Smooth muscle cell (in vitro differentiated cells): ENCODE data around the gene RARRES2. TPM values are rescaled to one million over a fixed set of nuclear protein-coding genes. Genes with fewer than 3 reads are reported as not detected.

Source experiments
- DNase-seq: peaks from one replicate; lab custom pipeline; 2025; ENCODE audit not compliant: unreplicated experiment; lab: John Stamatoyannopoulos, UW
- H2AFZ ChIP-seq: fragments of 200-600 bp; sonication (generic); 2 replicates; pipeline ENCODE4 v1.6.0; 2016; ENCODE audit warnings: antibody characterized with exemption, low read depth, mild to moderate bottlenecking
- H3F3A ChIP-seq: fragments of 200-600 bp; sonication (generic); 2 replicates; pipeline ENCODE4 v1.6.0; 2017; ENCODE audit warnings: antibody characterized with exemption, low read depth
- H3K27ac ChIP-seq: fragments of 200-600 bp; sonication (generic); 2 replicates; pipeline ENCODE4 v1.5.1; 2016; ENCODE audit warnings: low read depth, mild to moderate bottlenecking
- H3K27me3 ChIP-seq: fragments of 200-600 bp; sonication (generic); 2 replicates; pipeline ENCODE4 v1.6.1; 2016; ENCODE audit warnings: low read depth, mild to moderate bottlenecking
- H3K36me3 ChIP-seq: fragments of 200-600 bp; sonication (generic); 2 replicates; pipeline ENCODE4 v1.5.1; 2016; ENCODE audit warnings: low read depth
- H3K4me1 ChIP-seq: fragments of 200-600 bp; sonication (generic); 2 replicates; pipeline ENCODE4 v1.5.1; 2016; ENCODE audit warnings: low read depth
- H3K4me2 ChIP-seq: fragments of 200-600 bp; sonication (generic); 2 replicates; pipeline ENCODE4 v1.6.0; 2016; ENCODE audit warnings: mild to moderate bottlenecking
- H3K4me3 ChIP-seq: fragments of 200-600 bp; sonication (generic); 2 replicates; pipeline ENCODE4 v1.5.1; 2016; ENCODE audit warnings: mild to moderate bottlenecking
- H3K79me2 ChIP-seq: fragments of 200-600 bp; sonication (generic); 2 replicates; pipeline ENCODE4 v1.6.0; 2016; ENCODE audit warnings: low read depth, mild to moderate bottlenecking
- H3K9ac ChIP-seq: fragments of 200-600 bp; sonication (generic); 2 replicates; pipeline ENCODE4 v1.6.0; 2016; ENCODE audit warnings: low read depth
- H3K9me3 ChIP-seq: fragments of 200-600 bp; sonication (generic); replicated peaks from 2 replicates; pipeline ENCODE4 v1.5.1; 2016; ENCODE audit warnings: low read depth
- H4K20me1 ChIP-seq: fragments of 200-600 bp; sonication (generic); 2 replicates; pipeline ENCODE4 v1.6.0; 2016; ENCODE audit warnings: low read depth
- CTCF ChIP-seq: fragments of 200-600 bp; sonication (generic); IDR thresholded peaks from 2 replicates; pipeline ENCODE4 v1.5.1; 2017; ENCODE audit warnings: borderline replicate concordance, mild to moderate bottlenecking, antibody characterized with exemption; ENCODE audit not compliant: insufficient read depth, poor library complexity, severe bottlenecking
- WGBS: methylation state at CpG from one replicate; pipeline ENCODE4 v1.1.7; 2016; ENCODE audit warnings: low lambda C conversion rate; 5-methylcytosine and 5-hydroxymethylcytosine counted together
- polyA plus RNA-seq: library from polyadenylated mRNA; unstranded; fragments of >200 nt; fragmentation: Nextera tagmentation; extraction: Ambion mirVana; gene quantifications from 2 replicates; pipeline ENCODE4 v1.2.1, GENCODE V29; 2016
- total RNA-seq: library from RNA; depleted of rRNA; stranded (reverse); fragments of >200 nt; gene quantifications from 2 replicates; pipeline ENCODE4 v1.2.3, GENCODE V29; 2014

RARRES2 gene
- total and polyA plus RNA-seq, 2 experiments from 2014 or later: 23.6 to 31.8 TPM

GRCh38 chr7:150384406-150385301 is 43.2 kb upstream of the RARRES2 start:
- Histone ChIP-seq H3K9me3 (no peaks in the 10 kb centered on the region), H3K79me2 (peaks cover 27% of the 10 kb centered on the region), H3K4me2 (no peak overlapping the region), H3K27ac (no peak overlapping the region), H3K9ac (no peak overlapping the region), H4K20me1 (peaks cover 61% of the 10 kb centered on the region), H2AFZ (no peak overlapping the region), H3F3A (no peaks in the 10 kb centered on the region), H3K27me3 (no peaks in the 10 kb centered on the region), H3K36me3 (no peaks in the 10 kb centered on the region), H3K4me3 (no peak overlapping the region), H3K4me1 (peaks cover 66% of the 10 kb centered on the region)
- TF ChIP-seq CTCF: no peak
- WGBS: 91% methylated on average over 15 of the region's 15 CpGs
- no peak for DNase-seq

- WGBS: 64% methylated on average over 21 of the region's 22 CpGs
- H4K20me1 ChIP-seq: peaks cover 61% of the 10 kb centered on the region
These were observed 42.4 kb upstream of the RARRES2 start for GRCh38 chr7:150383710-150384397.

GRCh38 chr7:150382844-150383225 is 41.4 kb upstream of the RARRES2 start:
- no peak for DNase-seq
- Histone ChIP-seq H3K9ac (no peak overlapping the region), H3K4me2 (no peak overlapping the region), H3K9me3 (no peaks in the 10 kb centered on the region), H2AFZ (no peak overlapping the region), H3K79me2 (peaks cover 27% of the 10 kb centered on the region), H3K36me3 (no peaks in the 10 kb centered on the region), H3K27me3 (no peaks in the 10 kb centered on the region), H3F3A (peaks cover 8% of the 10 kb centered on the region), H3K4me3 (no peak overlapping the region), H3K4me1 (peaks cover 69% of the 10 kb centered on the region), H4K20me1 (peaks cover 61% of the 10 kb centered on the region), H3K27ac (no peak overlapping the region)
- TF ChIP-seq CTCF: no peak
- 90% methylated on average over 4 of the region's 4 CpGs for WGBS

More at GRCh38 chr7:150383710-150384397, 42.4 kb upstream of the RARRES2 start:
- H3K9me3 ChIP-seq: no peaks in the 10 kb centered on the region
- peaks cover 66% of the 10 kb centered on the region for H3K4me1 ChIP-seq
- H3K79me2 ChIP-seq: peaks cover 27% of the 10 kb centered on the region
- no peak overlapping the region for H3K9ac ChIP-seq
- H3K27ac ChIP-seq: no peak overlapping the region
- DNase-seq: no peak
- TF ChIP-seq CTCF: no peak
- H3K27me3 ChIP-seq: no peaks in the 10 kb centered on the region
- no peaks in the 10 kb centered on the region for H3F3A ChIP-seq
- no peak overlapping the region for H3K4me2 ChIP-seq
- no peak overlapping the region for H2AFZ ChIP-seq
- H3K36me3 ChIP-seq: no peaks in the 10 kb centered on the region
- no peak overlapping the region for H3K4me3 ChIP-seq
